Measurements from ENCODE around the gene SHC1.
"Not testable (repeated sequence)": the region's sequence is repeated elsewhere in the genome, so short reads cannot be mapped to it uniquely, and the experiment has no call there.

SHC1 gene

DNA sequence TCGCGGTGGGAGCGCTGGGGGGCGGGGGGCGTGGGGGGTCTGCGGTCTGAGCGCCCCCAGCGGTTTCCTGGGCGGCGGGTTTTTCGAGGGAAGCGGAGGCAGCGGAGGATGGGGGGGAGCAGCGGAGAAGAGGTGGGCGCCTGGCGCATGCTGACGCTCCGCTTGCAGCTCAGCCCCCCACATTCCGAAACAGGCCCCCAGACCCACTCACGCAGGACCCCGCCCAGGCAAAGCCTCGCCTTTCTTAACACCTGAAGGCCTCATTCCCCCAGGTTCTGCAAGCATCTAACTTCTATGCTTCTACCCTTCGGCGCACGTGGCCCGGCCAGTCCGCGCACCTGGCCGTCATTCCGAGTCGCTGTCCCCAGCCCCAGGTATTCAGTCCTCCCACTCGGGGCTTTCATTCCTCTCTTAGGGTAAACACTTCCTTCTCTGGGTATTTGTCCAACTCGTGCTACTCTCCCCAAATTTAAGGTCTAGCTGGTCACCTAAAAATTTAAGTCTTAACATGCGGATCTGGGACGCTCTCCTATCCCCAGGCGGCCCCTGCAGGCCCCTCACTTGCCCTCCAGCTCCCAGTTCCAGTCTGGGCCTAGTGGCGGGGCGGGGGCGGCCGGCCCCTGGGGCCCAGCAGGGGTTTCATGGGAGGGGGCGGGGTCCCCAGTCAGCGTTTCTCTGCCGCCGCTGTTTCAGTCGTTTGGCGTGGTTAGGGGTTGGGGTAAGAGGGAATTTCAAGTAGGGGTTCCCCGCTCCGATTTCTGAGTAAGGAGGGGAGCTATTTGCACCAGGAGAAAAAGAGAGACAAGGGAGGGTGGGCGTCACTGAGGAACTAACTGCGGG lies 29.2 kb upstream of the SHC1 start:
- H3K4me1 ChIP-seq (ENCODE audit: control insufficient read depth, insufficient read depth, low read length), result peaks cover 7% of the 10 kb centered on the region

DNA sequence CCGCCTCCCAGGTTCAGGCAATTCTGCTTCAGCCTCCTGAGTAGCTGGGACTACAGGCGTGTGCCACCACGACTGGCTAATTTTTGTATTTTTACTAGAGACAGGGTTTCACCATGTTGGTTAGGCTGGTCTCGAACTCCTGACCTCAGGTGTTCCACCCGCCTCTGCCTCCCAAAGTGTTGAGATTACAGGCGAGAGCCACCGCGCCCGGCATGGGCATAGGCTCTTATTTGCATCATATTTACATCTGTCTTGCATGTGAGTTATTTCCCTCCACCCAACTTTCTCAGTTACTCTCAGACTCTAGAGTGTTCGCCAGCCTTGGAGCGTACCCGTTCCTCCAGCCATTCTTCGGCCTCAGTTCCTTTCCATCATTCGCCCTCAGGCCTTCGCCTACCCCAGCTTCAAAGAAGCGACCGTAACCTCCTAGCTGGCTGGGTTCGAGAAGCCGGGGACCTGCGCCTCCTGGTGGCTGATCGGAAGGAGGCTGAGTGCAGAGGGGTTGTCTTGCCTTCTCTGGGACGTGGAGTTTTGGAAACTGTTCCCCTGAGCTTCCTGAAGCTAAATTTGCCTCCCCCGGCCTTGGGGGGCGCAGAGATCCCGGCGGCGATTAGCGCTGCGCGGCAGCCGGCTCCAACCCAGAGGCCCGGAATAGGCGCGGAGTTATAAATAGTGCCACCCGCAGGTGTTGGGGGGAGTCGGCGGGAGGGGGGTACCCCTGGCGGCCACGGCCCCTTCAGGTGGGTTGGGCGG lies 28.4 kb upstream of the SHC1 start:
- H3K4me1 ChIP-seq (ENCODE audit: control insufficient read depth, insufficient read depth, low read length), result no peaks in the 10 kb centered on the region; the same call in 1 of the 2 replicates
- H3K27me3 ChIP-seq (ENCODE audit: control insufficient read depth, insufficient read depth, low read length), result 0 out of 2 replicates have a peak, but pooled peaks cover 3% of the 10 kb centered on the region
- no peak overlapping the region for H3K9ac ChIP-seq (ENCODE audit: low read depth, low read length)
- H3K9me3 ChIP-seq (ENCODE audit: control insufficient read depth, insufficient read depth, low read length), result no peaks in the 10 kb centered on the region
- H3K4me3 ChIP-seq (ENCODE audit: low read depth, low read length), result peak overlapping the region; percentile 68
- H3K27ac ChIP-seq (ENCODE audit: low read depth, low read length), result peak overlapping the region; percentile 59
- H3K36me3 ChIP-seq (ENCODE audit: control insufficient read depth, insufficient read depth, low read length), result no peaks in the 10 kb centered on the region

More for the DNA sequence above, 29.2 kb upstream of the SHC1 start:
- Histone ChIP-seq H3K27ac (ENCODE audit: low read depth, low read length) (peak overlapping the region; percentile 90), H3K4me3 (ENCODE audit: low read depth, low read length) (peak overlapping the region; percentile 68), H3K27me3 (ENCODE audit: control insufficient read depth, insufficient read depth, low read length) (0 out of 2 replicates have a peak, but pooled peaks cover 3% of the 10 kb centered on the region), H3K9me3 (ENCODE audit: control insufficient read depth, insufficient read depth, low read length) (no peaks in the 10 kb centered on the region), H3K36me3 (ENCODE audit: control insufficient read depth, insufficient read depth, low read length) (no peaks in the 10 kb centered on the region), H3K9ac (ENCODE audit: low read depth, low read length) (peak overlapping the region; percentile 56)

DNA sequence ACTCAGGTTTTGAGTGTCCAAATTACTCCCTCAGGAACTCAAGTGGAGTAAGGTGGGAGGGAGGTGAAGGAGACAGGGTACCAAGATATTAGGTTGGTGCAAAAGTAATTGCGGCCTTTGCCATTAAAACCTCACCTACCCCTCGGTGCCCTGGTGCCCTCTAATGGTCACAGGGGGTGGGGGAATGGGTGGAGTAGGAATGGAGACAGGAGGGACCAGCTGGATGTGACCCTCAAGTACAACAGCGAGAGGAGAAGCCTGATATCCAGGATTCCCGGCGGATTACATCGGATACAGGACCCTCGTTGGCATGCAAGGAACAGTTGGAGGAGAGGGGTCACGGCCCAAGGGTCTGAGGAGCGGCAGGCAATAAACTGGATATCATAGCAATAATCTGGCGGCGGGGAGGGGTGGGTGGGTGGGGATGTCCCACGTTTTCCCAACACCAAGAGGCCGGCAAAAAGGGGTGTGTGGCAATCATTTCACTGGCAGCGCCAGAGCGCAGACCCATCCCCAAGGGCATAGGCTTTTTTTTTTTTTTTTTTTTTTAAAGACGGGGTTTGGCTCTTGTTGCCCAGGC lies 27.7 kb upstream of the SHC1 start:
- no peaks in the 10 kb centered on the region; the same call in 1 of the 2 replicates for H3K4me1 ChIP-seq (ENCODE audit: control insufficient read depth, insufficient read depth, low read length)
- H3K36me3 ChIP-seq (ENCODE audit: control insufficient read depth, insufficient read depth, low read length), result 0 out of 2 replicates have a peak, but pooled peaks cover 2% of the 10 kb centered on the region
- no peak overlapping the region for H3K4me3 ChIP-seq (ENCODE audit: low read depth, low read length)
- H3K27me3 ChIP-seq (ENCODE audit: control insufficient read depth, insufficient read depth, low read length), result 0 out of 2 replicates have a peak, but pooled peaks cover 3% of the 10 kb centered on the region
- no peak overlapping the region for H3K9ac ChIP-seq (ENCODE audit: low read depth, low read length)
- H3K9me3 ChIP-seq (ENCODE audit: control insufficient read depth, insufficient read depth, low read length), result no peaks in the 10 kb centered on the region
- no peak overlapping the region for H3K27ac ChIP-seq (ENCODE audit: low read depth, low read length)

DNA sequence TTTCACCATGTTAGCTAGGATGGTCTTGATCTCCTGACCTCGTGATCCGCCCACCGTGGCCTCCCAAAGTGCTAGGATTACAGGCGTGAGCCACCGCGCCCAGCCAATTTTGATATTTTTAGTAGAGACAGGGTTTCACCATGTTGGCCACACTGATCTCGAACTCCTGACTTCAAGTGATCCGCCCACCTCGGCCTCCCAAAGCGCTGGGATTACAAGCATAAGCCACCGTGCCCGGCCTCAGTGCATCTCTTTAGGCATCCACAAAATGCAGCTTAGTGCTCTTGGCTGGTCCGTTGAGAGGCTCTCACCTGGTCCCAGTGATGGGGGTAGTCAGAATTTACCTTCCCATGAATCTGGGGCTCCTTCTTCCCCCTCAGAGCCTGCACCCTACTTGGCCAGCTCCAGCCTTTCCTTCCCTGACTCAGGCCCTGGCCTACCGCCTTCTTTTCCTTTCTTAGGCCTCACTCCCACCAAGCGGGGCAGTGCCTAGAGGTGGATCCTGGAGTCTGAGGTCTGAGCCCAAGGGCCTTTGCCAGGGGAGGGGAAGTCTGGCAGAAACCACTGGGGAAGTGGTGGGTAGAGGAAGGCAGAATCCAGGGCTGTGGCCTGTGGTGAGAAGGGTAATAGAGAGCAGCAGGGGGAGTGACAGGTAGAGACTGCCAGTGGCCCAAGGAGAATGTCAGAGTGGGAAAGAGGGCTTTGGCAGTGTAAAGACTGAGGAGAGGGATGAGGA lies 26.6 kb upstream of the SHC1 start:
- no peaks in the 10 kb centered on the region; the same call in 1 of the 2 replicates for H3K4me1 ChIP-seq (ENCODE audit: control insufficient read depth, insufficient read depth, low read length)
- 0 out of 2 replicates have a peak, but pooled peaks cover 6% of the 10 kb centered on the region for H3K36me3 ChIP-seq (ENCODE audit: control insufficient read depth, insufficient read depth, low read length)
- H3K27me3 ChIP-seq (ENCODE audit: control insufficient read depth, insufficient read depth, low read length), result 0 out of 2 replicates have a peak, but pooled peaks cover 3% of the 10 kb centered on the region
- no peak overlapping the region for H3K4me3 ChIP-seq (ENCODE audit: low read depth, low read length)
- no peak overlapping the region for H3K27ac ChIP-seq (ENCODE audit: low read depth, low read length)
- no peak overlapping the region for H3K9ac ChIP-seq (ENCODE audit: low read depth, low read length)
- no peaks in the 10 kb centered on the region for H3K9me3 ChIP-seq (ENCODE audit: control insufficient read depth, insufficient read depth, low read length)

DNA sequence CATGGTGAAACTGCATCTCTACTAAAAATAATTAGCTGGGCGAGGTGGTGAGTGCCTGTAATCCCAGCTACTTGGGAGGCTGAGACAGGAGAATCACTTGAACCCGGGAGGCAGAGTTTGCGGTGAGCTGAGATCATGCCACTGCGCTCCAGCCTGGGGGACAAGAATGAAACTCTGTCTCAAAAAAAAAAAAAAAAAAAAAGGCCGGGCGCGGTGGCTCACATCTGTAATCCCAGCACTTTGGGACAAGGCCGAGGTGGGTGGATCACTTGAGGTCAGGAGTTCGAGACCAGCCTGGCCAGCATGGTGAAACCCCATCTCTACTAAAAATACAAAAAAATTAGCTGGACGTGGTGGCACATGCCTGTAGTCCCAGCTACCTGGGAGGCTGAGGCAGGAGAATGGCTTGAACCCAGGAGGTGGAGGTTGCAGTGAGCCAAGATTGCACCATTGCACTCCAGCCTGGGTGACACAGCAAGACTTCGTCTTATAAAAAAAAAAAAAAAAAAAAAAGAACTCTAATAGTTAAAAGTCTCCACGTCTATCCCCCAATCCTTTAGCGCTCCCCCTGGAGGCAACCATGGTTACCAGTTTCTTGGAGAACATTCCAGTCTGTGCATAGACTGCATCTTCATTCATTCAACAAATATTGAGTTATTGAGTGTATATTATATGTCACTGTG lies 24.9 kb upstream of the SHC1 start:
- not testable (repeated sequence) for H3K27me3 ChIP-seq (ENCODE audit: control insufficient read depth, insufficient read depth, low read length); H3K27ac ChIP-seq (ENCODE audit: low read depth, low read length)

DNA sequence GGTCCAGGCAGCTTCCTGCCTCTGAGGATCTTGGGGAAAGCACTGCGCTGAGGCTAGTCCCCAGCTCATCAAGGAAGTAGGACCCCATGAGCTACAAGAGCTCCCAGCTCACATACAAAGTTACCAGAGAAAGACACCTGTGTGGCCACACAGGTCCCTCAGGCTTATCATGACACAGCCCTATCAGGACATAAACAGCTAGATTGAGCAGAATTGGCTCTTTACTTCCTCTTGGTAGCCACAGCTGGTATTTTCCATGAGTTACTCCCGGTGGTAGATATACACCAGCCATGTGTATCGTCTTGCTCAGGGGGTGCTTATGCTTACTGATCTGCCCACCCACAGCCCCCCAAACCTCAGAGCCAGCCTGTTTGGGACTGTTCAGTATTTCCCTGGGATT lies 24.0 kb upstream of the SHC1 start:
- Histone ChIP-seq H3K36me3 (ENCODE audit: control insufficient read depth, insufficient read depth, low read length) (peaks cover 22% of the 10 kb centered on the region), H3K9me3 (ENCODE audit: control insufficient read depth, insufficient read depth, low read length) (no peaks in the 10 kb centered on the region), H3K4me1 (ENCODE audit: control insufficient read depth, insufficient read depth, low read length) (no peaks in the 10 kb centered on the region; the same call in 1 of the 2 replicates), H3K4me3 (ENCODE audit: low read depth, low read length) (no peak overlapping the region), H3K27ac (ENCODE audit: low read depth, low read length) (no peak overlapping the region), H3K9ac (ENCODE audit: low read depth, low read length) (no peak overlapping the region), H3K27me3 (ENCODE audit: control insufficient read depth, insufficient read depth, low read length) (0 out of 2 replicates have a peak, but pooled peaks cover 3% of the 10 kb centered on the region)

More for the DNA sequence above, 24.9 kb upstream of the SHC1 start:
- H3K9ac ChIP-seq (ENCODE audit: low read depth, low read length); H3K9me3 ChIP-seq (ENCODE audit: control insufficient read depth, insufficient read depth, low read length); H3K4me3 ChIP-seq (ENCODE audit: low read depth, low read length); H3K4me1 ChIP-seq (ENCODE audit: control insufficient read depth, insufficient read depth, low read length): not testable (repeated sequence)
- peaks cover 13% of the 10 kb centered on the region for H3K36me3 ChIP-seq (ENCODE audit: control insufficient read depth, insufficient read depth, low read length)

DNA sequence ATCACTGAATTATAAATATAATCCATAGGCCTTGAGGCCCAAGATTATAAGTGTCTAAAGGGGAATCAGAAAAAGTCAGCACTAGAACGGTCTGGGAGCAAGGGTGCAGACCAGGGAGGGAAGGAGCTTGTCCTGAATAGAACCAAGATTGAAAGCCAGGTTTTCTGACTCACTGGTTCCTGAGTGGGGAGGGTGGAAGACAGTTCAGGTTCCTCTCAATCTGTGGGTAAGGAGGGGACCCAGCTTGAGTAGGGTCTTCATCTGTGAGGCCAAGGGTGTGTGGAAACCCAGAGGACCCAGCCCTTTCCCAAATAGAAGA lies 23.7 kb upstream of the SHC1 start:
- Histone ChIP-seq H3K27me3 (ENCODE audit: control insufficient read depth, insufficient read depth, low read length) (0 out of 2 replicates have a peak, but pooled peaks cover 3% of the 10 kb centered on the region), H3K27ac (ENCODE audit: low read depth, low read length) (no peak overlapping the region), H3K4me3 (ENCODE audit: low read depth, low read length) (no peak overlapping the region), H3K4me1 (ENCODE audit: control insufficient read depth, insufficient read depth, low read length) (no peaks in the 10 kb centered on the region), H3K9ac (ENCODE audit: low read depth, low read length) (no peak overlapping the region), H3K9me3 (ENCODE audit: control insufficient read depth, insufficient read depth, low read length) (no peaks in the 10 kb centered on the region), H3K36me3 (ENCODE audit: control insufficient read depth, insufficient read depth, low read length) (peaks cover 26% of the 10 kb centered on the region)

DNA sequence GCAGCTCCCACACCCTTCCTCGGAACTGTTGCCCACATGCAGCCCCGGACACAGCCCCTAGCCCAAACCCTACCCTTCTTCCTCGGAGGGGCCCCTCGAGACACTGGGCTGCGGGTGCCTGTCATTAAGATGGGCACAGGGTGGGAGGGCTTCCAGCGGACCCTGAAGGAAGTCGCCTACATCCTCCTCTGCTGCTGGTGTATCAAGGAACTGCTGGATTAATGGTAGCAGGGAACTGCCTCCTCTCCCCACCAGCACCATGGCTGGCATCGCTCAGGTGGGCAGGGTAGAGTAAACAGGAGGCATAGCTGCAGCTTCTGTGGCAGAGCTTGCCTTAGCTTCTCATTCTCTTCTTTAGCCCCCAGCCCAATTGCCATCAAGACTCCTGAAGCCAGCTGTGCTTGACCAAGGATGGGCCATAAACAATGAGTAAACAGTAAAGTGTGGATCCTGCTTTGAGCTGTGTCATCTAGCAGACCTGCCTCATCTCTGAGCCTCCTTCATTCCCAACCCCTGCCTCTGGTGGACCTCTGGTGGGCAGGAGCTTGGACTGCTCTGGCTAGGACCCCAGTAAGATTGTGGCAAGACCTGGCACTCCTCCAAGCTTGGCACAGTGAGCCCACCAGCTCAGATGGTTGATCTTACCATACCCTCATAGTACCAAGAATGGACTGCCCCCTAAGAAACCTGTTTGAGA lies 23.2 kb upstream of the SHC1 start, which contains the start of gene LENEP:
LENEP (plus strand) TSS at position 15 of the 697 bp plus-strand sequence; CDS start at position 37, 22 bp downstream.
- no peaks in the 10 kb centered on the region for H3K9me3 ChIP-seq (ENCODE audit: control insufficient read depth, insufficient read depth, low read length)
- no peak within 1 kb of the TSS for H3K4me3 ChIP-seq (ENCODE audit: low read depth, low read length)
- H3K9ac ChIP-seq (ENCODE audit: low read depth, low read length), result no peak within 1 kb of the TSS
- 0 out of 2 replicates have a peak, but pooled peaks cover 3% of the 10 kb centered on the region for H3K27me3 ChIP-seq (ENCODE audit: control insufficient read depth, insufficient read depth, low read length)
- peaks cover 31% of the 10 kb centered on the region for H3K36me3 ChIP-seq (ENCODE audit: control insufficient read depth, insufficient read depth, low read length)
- peak within 1 kb of the TSS; percentile 61 for H3K27ac ChIP-seq (ENCODE audit: low read depth, low read length)
- no peaks in the 10 kb centered on the region for H3K4me1 ChIP-seq (ENCODE audit: control insufficient read depth, insufficient read depth, low read length)

DNA sequence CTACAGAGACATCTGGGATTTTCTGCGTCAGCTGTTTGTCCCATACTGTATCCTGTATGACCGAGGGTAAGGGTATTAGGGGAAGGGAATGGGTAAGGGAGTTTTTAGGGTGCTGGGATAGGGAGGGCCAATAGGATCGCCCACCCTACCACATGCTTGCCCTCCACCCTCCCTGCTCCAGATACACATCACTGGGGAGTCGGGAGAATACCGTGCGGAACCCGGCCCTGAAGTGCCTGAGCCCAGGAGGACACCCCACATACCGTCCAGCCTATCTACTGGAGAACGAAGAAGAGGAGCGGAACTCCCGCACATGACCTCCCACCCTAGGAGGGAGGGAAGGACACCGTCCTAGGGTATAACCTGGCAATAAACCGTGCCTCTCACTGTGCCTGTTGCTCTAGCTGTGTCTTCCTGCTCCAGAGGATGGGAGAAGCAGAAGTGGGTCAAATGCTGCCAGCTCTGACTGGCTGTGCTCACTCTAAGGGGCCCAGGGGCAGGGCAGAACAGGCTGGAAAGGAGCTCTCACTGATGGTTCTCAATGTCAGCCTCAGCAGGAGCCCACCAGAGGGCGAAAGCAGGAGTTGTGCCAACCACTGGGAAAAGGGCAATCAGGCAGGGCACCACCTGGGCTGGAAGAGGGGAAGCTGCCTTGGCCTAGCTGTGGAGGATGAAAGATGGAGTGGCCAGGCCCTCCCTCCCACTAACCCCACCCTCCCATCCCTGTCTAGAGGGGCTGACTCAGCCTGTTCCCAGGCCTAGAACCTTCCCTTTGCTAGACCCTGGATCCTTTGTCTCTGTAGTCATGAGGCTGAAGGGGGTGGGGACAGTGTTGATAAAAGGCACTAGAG lies 22.4 kb upstream of the SHC1 start:
- Histone ChIP-seq H3K4me1 (ENCODE audit: control insufficient read depth, insufficient read depth, low read length) (no peaks in the 10 kb centered on the region), H3K9ac (ENCODE audit: low read depth, low read length) (no peak overlapping the region), H3K27me3 (ENCODE audit: control insufficient read depth, insufficient read depth, low read length) (0 out of 2 replicates have a peak, but pooled peaks cover 3% of the 10 kb centered on the region), H3K27ac (ENCODE audit: low read depth, low read length) (no peak overlapping the region), H3K4me3 (ENCODE audit: low read depth, low read length) (no peak overlapping the region), H3K9me3 (ENCODE audit: control insufficient read depth, insufficient read depth, low read length) (no peaks in the 10 kb centered on the region), H3K36me3 (ENCODE audit: control insufficient read depth, insufficient read depth, low read length) (peaks cover 38% of the 10 kb centered on the region)
